HEK293T (cell line): ENCODE measurements around the gene ASB18.

Experiments used
- CTCF ChIA-PET: fragments of 350-600 bp; formaldehyde crosslinking; extraction: SDS; loops from one replicate; lab custom pipeline; 2021; ENCODE audit warnings: antibody characterized with exemption, inconsistent platforms; lab: Yijun Ruan, JAX
- POLR2A ChIA-PET: fragments of 350-600 bp; formaldehyde crosslinking; extraction: SDS; loops from one replicate; lab custom pipeline; 2020; ENCODE audit warnings: antibody characterized with exemption, inconsistent platforms; lab: Yijun Ruan, JAX
- DNase-seq: peaks from one replicate; pipeline ENCODE4 v3.0.0; 2012; ENCODE audit warnings: mixed read lengths; ENCODE audit errors: extremely low spot score
- ARNT ChIP-seq: fragments of 450-650 bp; IDR thresholded peaks from 2 replicates; pipeline ENCODE4 v1.6.1; 2017; ENCODE audit warnings: mild to moderate bottlenecking
- BHLHE40 ChIP-seq: fragments of 450-650 bp; IDR thresholded peaks from 2 replicates; pipeline ENCODE4 v1.6.1; 2016; ENCODE audit warnings: mild to moderate bottlenecking, moderate library complexity, borderline replicate concordance
- CTBP1 ChIP-seq: fragments of 450-650 bp; IDR thresholded peaks from 2 replicates; pipeline ENCODE4 v1.6.1; 2016; ENCODE audit warnings: borderline replicate concordance
- ELF4 ChIP-seq: fragments of 450-650 bp; IDR thresholded peaks from 2 replicates; pipeline ENCODE4 v1.6.1; 2017; ENCODE audit warnings: antibody characterized with exemption
- FOXA1 ChIP-seq: fragments of 450-650 bp; IDR thresholded peaks from 2 replicates; pipeline ENCODE4 v1.6.1; 2016; ENCODE audit warnings: mild to moderate bottlenecking
- FOXK2 ChIP-seq: fragments of 450-650 bp; IDR thresholded peaks from 2 replicates; pipeline ENCODE4 v1.6.1; 2016; ENCODE audit warnings: mild to moderate bottlenecking
- FOXM1 ChIP-seq: fragments of 450-650 bp; IDR thresholded peaks from 2 replicates; pipeline ENCODE4 v1.6.1; 2017; ENCODE audit warnings: mild to moderate bottlenecking, borderline replicate concordance
- HDGF ChIP-seq: fragments of 450-650 bp; IDR thresholded peaks from 2 replicates; pipeline ENCODE4 v1.6.1; 2017; ENCODE audit warnings: antibody characterized with exemption, borderline replicate concordance
- L3MBTL2 ChIP-seq: fragments of 450-650 bp; conservative IDR thresholded peaks from 2 replicates; pipeline ENCODE4 v1.6.1; 2016; ENCODE audit warnings: mild to moderate bottlenecking
- LEF1 ChIP-seq: fragments of 450-650 bp; IDR thresholded peaks from 2 replicates; pipeline ENCODE4 v1.6.1; 2017; ENCODE audit warnings: mild to moderate bottlenecking, borderline replicate concordance
- NFRKB ChIP-seq: fragments of 450-650 bp; IDR thresholded peaks from 2 replicates; pipeline ENCODE4 v1.6.1; 2016; ENCODE audit warnings: mild to moderate bottlenecking, moderate library complexity
- PKNOX1 ChIP-seq: fragments of 450-650 bp; IDR thresholded peaks from 2 replicates; pipeline ENCODE4 v1.6.1; 2016
- SP1 ChIP-seq: fragments of 450-650 bp; IDR thresholded peaks from 2 replicates; pipeline ENCODE4 v1.6.1; 2017
- SUZ12 ChIP-seq: fragments of 450-650 bp; IDR thresholded peaks from 2 replicates; pipeline ENCODE4 v1.6.1; 2016; ENCODE audit warnings: mild to moderate bottlenecking
- TARDBP ChIP-seq: fragments of 450-650 bp; IDR thresholded peaks from 2 replicates; pipeline ENCODE4 v1.6.1; 2016
- ZNF384 ChIP-seq: fragments of 450-650 bp; IDR thresholded peaks from 2 replicates; pipeline ENCODE4 v1.6.1; 2016

The ASB18 gene

GRCh38 chr2:236261452-236261851 lies 2.8 kb downstream of the ASB18 start:
- ChIA-PET POLR2A (no interaction called here), CTCF (no interaction called here)
- no peak for DNase-seq
- TF ChIP-seq ZNF384 (no peak), BHLHE40 (no peak)

GRCh38 chr2:236259371-236259770 lies 4.8 kb downstream of the ASB18 start:
- TF ChIP-seq ARNT = no peak
- TF ChIP-seq CTBP1 = no peak
- no peak for TF ChIP-seq FOXK2
- TF ChIP-seq PKNOX1 = no peak
- TF ChIP-seq SUZ12 = no peak
- no peak for TF ChIP-seq SP1
- TF ChIP-seq L3MBTL2 = no peak
- TF ChIP-seq BHLHE40 = no peak
- TF ChIP-seq HDGF = no peak
- TF ChIP-seq TARDBP = no peak
- no peak for TF ChIP-seq LEF1
- TF ChIP-seq ELF4 = no peak
- no peak for TF ChIP-seq ZNF384
- no peak for TF ChIP-seq FOXM1
- no peak for TF ChIP-seq NFRKB
- POLR2A ChIA-PET = no interaction called here
- no peak for DNase-seq
- CTCF ChIA-PET = no interaction called here

- TF ChIP-seq ARNT (no peak), HDGF (no peak)
- DNase-seq = no peak
- ChIA-PET POLR2A (no interaction called here), CTCF (no interaction called here)
These were observed 6.6 kb downstream of the ASB18 start for GRCh38 chr2:236257575-236257974.

GRCh38 chr2:236257136-236257535 lies 7.1 kb downstream of the ASB18 start:
- POLR2A ChIA-PET = no interaction called here
- CTCF ChIA-PET = no interaction called here
- no peak for DNase-seq
- TF ChIP-seq NFRKB = no peak
- TF ChIP-seq L3MBTL2 = no peak
- no peak for TF ChIP-seq FOXM1
- no peak for TF ChIP-seq FOXK2
- no peak for TF ChIP-seq HDGF
- TF ChIP-seq LEF1 = no peak
- no peak for TF ChIP-seq FOXA1
- TF ChIP-seq SUZ12 = no peak
- no peak for TF ChIP-seq CTBP1
- no peak for TF ChIP-seq ELF4

- no peak for DNase-seq
- ChIA-PET CTCF (no interaction called here), POLR2A (no interaction called here)
- TF ChIP-seq L3MBTL2 = no peak
- no peak for TF ChIP-seq TARDBP
- TF ChIP-seq ARNT = no peak
- no peak for TF ChIP-seq SUZ12
These were observed 7.7 kb downstream of the ASB18 start for GRCh38 chr2:236256366-236256985.

- no peak for DNase-seq
- ChIA-PET POLR2A (no interaction called here), CTCF (no interaction called here)
- TF ChIP-seq ELF4 (no peak), L3MBTL2 (no peak), ARNT (no peak), ZNF384 (no peak), NFRKB (no peak), TARDBP (no peak), FOXA1 (no peak), SP1 (no peak), SUZ12 (no peak), CTBP1 (no peak), HDGF (no peak), PKNOX1 (no peak), FOXK2 (no peak), LEF1 (no peak), FOXM1 (no peak)
These were observed 9.5 kb downstream of the ASB18 start for GRCh38 chr2:236254674-236255073.

GRCh38 chr2:236254001-236254400 lies 10.2 kb downstream of the ASB18 start:
- CTCF ChIA-PET = no interaction called here
- POLR2A ChIA-PET = no interaction called here
- no peak for DNase-seq
- TF ChIP-seq TARDBP (no peak), CTBP1 (no peak), SUZ12 (no peak), HDGF (no peak), ZNF384 (no peak), FOXM1 (no peak), PKNOX1 (no peak), SP1 (no peak), NFRKB (no peak), LEF1 (no peak), FOXA1 (no peak), ELF4 (no peak), BHLHE40 (no peak), L3MBTL2 (no peak), FOXK2 (no peak), ARNT (no peak)
